ENCODE measurements around the gene GPX7. TPM values are rescaled to one million over a fixed set of nuclear protein-coding genes. Genes with fewer than 3 reads are reported as not detected.
"Not testable (repeated sequence)": the region's sequence is repeated elsewhere in the genome, so short reads cannot be mapped to it uniquely, and the experiment has no call there.

Gene GPX7
- total RNA-seq, result 101 TPM

- peak; percentile 12 for DNase-seq
Measured at GRCh38 chr1:52601991-52602855, at the start of gene GPX7. Gene GPX7 (plus strand): TSS chr1:52602371. CDS start chr1:52602410, 39 bp downstream.

GRCh38 chr1:52552505-52553361 is 49.4 kb upstream of the GPX7 start, which contains the start of gene TUT4:
Gene TUT4 (minus strand): TSS chr1:52553092. CDS start chr1:52526280, 26,812 bp downstream.
- DNase-seq, result peak; percentile 90

DNA sequence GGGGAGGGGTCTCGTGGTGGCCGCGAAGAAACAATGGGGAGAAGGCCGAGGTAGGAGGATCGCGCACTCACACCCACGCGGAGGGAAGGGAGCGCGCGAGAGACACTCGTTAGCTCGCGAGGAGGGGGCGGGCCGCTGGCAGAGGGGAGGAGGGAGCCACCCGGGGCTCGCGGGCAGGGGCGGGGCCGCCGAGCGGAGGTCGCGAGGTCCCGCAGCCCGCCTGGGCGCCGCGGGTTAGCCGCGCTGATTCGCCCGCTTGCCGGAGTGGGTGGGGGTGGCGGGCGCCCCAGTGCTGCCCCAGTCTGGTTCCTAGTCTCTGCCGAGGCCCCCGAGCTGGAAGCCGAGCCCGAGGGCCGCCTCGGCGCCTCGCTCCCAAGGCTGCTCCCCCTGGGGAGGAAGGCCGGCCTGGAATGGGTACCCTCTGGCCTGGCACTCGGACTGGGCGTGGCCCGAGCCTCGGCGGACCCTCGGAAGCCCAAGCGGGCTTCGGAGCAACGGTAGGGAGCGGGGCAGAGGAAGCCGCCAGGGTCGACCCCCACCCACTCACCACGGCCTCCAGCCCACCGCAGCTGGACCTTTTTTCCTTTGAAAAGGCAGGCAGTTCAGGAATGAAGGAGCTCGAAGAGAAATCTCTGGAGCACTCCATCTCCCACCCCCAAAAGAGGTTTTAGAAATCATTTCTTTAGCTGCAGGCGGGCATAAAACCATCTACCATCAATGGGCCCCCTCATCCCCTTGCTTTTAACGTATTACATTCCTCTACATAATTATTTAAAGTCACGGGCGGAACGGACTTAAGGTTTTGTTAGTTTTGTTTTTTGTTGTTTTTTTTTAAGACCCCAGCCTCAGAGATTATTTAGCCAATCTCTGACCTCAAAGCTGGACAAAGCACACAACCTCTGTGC is 48.6 kb upstream of the GPX7 start:
- peak; percentile 90 for DNase-seq

- DNase-seq, result no peak
Measured at GRCh38 chr1:52554267-52554640, 47.9 kb upstream of the GPX7 start.

DNA sequence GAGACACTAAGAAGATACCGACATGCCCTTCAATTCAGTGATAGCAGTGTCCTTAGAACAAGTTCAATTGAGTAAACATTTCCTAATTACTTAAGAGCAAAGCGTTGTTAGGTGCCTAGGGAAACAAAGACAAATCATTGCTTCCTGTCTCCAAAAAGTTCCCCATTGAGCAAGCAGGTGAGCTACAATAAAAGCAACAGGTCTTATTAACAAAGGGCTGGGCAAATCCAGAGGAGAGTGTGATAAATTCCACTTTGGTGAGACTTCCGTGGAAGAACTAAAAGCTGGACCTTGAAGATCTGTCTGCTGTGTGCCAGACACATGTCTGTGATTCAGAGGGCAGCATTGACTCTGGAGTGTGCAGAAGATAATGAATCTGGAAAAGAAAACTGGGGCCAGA is 47.4 kb upstream of the GPX7 start:
- DNase-seq, result no peak

GRCh38 chr1:52556641-52557360 is 45.4 kb upstream of the GPX7 start:
- no peak for DNase-seq

DNA sequence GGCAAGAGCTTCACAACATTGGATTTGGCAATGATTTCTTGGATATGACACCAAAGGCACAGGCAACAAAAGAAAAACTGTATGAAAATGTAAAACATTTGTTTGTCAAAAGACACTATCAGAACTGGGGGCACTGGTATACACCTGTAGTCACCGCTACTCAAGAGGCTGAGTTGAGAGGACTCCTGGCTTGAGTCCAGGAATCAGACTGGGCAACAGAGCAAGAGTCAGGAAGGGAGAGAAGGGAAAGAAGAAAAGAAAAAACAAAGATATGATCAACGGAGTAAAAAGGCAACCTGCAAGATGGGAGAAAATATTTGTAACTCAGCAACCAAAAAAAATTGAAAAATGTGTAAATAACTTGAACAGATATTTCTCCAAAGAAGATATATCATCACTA is 43.2 kb upstream of the GPX7 start:
- DNase-seq, result no peak

DNA sequence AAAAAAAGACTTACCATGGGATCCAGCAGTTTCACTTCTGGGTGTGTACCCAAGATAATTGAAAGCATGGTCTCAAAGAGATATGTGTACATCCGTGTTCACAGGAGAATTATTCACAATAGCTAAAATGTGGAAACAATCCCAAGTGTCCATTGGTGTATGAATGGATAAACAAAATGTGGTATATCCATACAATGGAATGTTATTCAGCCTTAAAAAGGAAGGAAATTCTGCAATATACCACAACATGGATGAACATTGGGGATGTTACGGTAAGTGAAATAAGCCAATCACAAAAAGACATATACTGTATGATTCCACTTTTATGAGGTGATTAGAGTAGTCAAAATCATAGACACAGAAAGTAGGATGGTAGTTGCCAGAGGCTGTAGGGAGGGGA is 42.3 kb upstream of the GPX7 start:
- DNase-seq, result no peak

DNA sequence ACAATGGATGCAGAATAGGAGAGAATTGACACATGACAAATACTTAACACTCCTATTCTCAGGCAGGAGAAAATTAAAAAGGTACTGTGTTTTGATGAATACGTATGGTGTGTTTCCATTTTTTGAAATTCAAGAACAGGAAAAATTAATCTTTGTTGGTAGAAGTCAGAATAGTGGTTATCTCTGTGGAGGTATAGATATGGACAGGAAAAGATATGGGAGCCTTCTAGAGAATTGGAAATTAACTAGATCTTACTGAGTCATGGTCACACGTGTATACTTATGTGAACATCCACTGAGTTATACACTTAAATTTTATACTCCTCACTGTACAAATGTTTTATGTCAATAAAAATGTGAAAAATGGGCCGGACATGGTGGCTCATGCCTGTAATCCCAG is 39.4 kb upstream of the GPX7 start:
- no peak for DNase-seq

- no peak for DNase-seq
Measured at GRCh38 chr1:52567943-52568342, 34.2 kb upstream of the GPX7 start.

DNA sequence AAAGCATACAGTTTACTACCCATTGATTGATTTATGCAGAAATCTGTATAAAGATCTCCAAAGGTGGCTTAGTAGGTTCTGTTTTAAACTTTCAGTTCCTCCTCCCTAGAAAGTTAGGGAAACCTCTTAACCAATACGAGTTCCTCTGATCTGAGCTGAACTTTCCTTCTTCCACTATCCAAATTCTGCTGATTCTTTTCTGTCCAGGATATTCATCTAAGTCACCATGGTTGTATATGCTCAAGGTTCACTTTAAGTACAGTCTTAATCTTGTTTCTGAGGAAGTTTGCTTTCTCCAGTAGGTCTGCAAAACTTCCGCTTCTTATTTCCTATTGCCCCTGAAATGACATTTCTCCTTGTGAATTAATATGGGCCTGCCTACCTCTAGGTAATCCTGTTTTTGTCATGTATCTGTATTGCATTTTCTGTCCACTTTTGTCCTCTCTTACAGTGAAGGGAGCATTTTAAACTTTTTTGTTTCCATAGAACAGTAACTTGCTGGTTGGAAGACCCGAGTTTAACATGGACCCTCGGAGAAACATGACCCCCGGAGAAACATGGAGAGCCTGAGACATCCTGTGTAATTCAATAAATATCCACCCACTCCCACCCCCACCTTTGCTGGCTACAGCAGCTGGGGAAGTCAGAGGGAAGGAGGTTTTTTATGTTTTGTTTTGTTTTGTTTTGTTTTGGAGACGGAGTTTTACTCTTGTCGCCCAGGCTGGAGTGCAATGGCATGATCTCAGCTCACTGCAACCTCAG is 32.5 kb upstream of the GPX7 start:
- DNase-seq, result no peak

DNA sequence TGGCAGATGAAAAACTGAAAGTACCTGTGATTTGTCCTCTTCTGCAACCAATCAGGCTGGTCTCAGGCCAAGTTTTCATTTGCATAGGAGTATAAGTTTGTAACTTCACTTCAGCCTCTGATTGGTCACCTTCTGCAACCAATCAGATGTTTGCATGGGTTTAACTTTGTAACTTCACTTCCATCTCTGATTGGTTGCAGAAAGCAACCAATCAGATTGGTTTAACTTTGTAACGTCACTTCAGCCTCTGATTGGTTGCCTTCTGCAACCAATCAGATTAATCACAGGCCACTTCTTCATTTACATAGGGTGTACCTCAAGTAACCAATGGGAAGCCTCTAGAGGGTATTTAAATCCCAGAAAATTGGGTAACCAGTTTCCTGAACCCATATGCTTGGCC is 30.4 kb upstream of the GPX7 start:
- no peak for DNase-seq

GRCh38 chr1:52572387-52572786 is 29.8 kb upstream of the GPX7 start:
- no peak for DNase-seq

DNA sequence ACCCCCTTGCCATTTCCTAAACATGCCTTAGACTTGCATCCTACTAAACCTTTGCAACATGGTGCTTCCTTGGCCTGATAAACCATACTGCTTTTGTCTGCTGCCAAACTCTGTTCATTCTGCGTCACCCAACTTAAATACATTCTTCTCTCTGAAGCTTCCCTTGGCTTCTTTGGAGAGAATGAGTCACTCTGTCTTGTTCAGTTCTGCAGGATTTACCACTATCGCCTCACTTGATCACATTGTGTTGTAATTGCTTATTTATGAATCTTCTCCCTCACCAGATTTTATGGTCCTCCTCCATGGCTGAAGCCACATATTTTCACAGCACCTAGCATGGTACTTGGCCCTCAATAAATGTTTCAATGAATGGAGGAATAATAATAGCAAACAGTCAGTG is 27.6 kb upstream of the GPX7 start:
- DNase-seq, result peak; percentile 51

DNA sequence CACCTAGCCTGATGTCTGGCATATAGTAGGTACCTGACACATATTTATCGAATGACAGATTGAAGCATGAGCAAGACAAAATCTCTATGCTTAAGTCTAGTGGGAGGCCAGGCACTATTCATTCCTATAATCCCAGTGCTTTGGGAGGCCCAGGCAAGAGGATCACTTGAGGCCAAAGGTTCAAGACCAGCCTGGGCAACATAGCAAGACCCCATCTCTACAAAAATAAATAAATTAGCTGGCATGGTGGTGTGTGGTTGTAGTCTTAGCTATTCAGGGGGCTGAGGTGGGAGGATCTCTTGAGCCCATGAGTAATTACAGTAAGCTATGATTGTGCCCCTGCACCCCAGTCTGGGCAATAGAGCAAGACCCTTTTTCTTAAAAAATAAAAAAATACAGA is 26.1 kb upstream of the GPX7 start:
- no peak for DNase-seq

DNA sequence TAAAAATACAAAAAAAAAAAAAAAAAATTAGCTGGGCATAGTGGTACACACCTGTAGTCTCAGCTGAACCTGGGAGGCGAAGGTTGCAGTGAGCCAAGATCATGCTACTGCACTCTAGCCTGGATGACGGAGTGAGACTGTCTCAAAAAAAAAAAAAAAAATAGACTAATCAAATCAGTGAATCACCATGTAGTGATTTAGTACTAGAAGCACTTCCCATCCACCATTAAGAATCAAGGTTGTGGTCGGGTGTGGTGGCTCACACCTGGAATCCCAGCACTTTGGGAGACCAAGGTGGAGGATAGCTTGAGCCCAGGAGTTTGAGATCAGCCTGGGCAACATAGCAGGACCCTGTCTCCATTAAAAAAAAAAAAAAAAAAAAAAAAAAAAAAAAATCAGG is 24.1 kb upstream of the GPX7 start:
- not testable (repeated sequence) for DNase-seq

GRCh38 chr1:52579415-52579814 is 22.8 kb upstream of the GPX7 start:
- DNase-seq, result no peak

DNA sequence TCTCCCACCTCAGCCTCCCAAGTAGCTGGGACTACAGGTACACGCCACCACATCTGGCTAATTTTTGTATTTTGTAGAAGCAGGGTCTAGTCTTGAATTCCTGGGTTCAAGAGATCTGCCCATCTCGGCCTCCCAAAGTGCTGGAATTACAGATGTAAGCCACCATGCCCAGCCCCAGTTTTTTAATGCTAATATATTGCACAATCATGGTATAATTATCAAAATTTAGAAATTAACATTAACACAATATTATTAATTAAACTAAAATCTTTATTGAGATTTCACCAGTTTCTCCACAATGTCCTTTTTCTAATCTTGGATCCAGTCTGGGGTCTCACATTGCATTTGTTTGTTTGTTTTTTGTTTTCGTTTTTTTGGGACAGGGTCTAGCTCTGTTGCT is 21.9 kb upstream of the GPX7 start:
- no peak for DNase-seq

DNA sequence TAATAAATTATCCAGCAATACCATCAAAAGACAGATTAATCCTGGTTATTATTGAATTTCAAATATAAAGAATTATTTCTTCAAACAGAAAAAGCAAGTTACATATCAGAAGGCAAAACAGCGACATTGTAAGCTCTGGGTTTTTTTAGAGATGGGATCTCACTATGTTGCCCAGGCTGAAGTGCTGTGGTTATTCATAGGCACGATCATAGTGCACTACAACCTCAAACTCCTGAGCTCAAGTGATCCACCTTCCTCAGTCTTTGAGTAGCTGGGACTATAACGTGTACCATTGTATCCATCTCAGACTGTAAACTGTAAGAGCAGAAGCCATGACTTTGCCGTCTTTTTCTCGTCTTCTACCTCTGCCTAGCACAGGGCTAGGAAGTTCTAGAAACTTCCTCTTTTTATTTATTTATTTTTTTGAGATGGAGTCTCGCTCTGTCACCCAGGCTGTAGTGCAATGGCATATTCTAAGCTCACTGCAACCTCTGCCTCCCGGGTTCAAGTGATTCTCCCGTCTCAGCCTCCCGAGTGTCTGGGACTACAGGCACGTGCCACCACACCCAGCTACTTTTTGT is 20.0 kb upstream of the GPX7 start:
- no peak for DNase-seq

DNA sequence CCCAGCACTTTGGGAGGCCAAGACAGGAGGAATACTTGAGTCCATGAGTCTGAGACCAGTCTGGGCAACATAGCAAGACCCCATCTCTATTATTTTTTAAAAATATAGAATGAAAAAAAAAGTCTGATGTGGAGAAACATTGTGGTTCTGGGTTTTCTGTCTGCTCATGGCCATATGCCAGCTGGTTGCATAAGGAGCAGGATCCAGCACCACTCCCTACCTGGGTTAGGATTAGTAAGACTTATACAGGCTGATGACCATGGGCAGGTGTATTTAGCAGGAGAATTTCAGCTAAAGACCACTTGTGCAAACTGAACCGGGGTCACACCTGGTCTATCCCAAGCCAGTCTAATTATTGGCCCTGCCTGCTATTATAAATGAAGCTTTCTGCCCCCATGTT is 16.7 kb upstream of the GPX7 start:
- DNase-seq, result no peak
